MCF 10A (cell line): ENCODE results near the gene PPIG. TPM values are rescaled to one million over a fixed set of nuclear protein-coding genes. Genes with fewer than 3 reads are reported as not detected.

Source experiments
- BruUV-seq: library from RNA; stranded (reverse); fragments of 400-500 nt; replicated peaks from 2 replicates; lab custom pipeline; 2021; lab: Mats Ljungman, UMichigan
- CTCF ChIA-PET: fragments of 300-600 bp; sonication (Branson Sonifier 250); formaldehyde crosslinking; extraction: SDS; loops from one replicate; lab custom pipeline; 2021; ENCODE audit warnings: antibody characterized with exemption, inconsistent platforms; lab: Yijun Ruan, JAX
- POLR2A ChIA-PET: fragments of 300-600, 350-650 bp; sonication (Branson Sonifier 250); formaldehyde crosslinking; extraction: SDS; loops from one replicate; lab custom pipeline; 2020; ENCODE audit warnings: antibody characterized with exemption, inconsistent platforms; lab: Yijun Ruan, JAX
- DNase-seq: peaks from one replicate; pipeline ENCODE4 v3.0.0-alpha.2; 2018; ENCODE audit not compliant: unreplicated experiment
- H3K27ac Mint-ChIP-seq: one replicate; pipeline ENCODE4 v1.8.0; 2022; ENCODE audit warnings: mild to moderate bottlenecking, low read depth, mixed read lengths; ENCODE audit not compliant: unreplicated experiment
- H3K27me3 Mint-ChIP-seq: one replicate; pipeline ENCODE4 v1.8.0; 2022; ENCODE audit warnings: mixed read lengths; ENCODE audit not compliant: insufficient read depth, unreplicated experiment
- H3K36me3 Mint-ChIP-seq: one replicate; pipeline ENCODE4 v1.8.0; 2022; ENCODE audit warnings: mild to moderate bottlenecking, moderate library complexity, mixed read lengths; ENCODE audit not compliant: insufficient read depth, unreplicated experiment
- H3K4me1 Mint-ChIP-seq: one replicate; pipeline ENCODE4 v1.8.0; 2022; ENCODE audit warnings: mixed read lengths; ENCODE audit not compliant: insufficient read depth, unreplicated experiment
- H3K4me3 Mint-ChIP-seq: one replicate; pipeline ENCODE4 v1.8.0; 2022; ENCODE audit warnings: mild to moderate bottlenecking, moderate library complexity, mixed read lengths; ENCODE audit not compliant: unreplicated experiment
- H3K9me3 Mint-ChIP-seq: one replicate; pipeline ENCODE4 v1.8.0; 2022; ENCODE audit warnings: mixed read lengths; ENCODE audit not compliant: unreplicated experiment
- CTCF ChIP-seq: fragments of 200-600 bp; IDR thresholded peaks from one replicate; pipeline ENCODE4 v1.8.0; 2022; ENCODE audit warnings: antibody characterized with exemption, mild to moderate bottlenecking; ENCODE audit not compliant: unreplicated experiment
- intact Hi-C: fragments of 100-400 bp; cut with micrococcal nuclease; formaldehyde crosslinking; loops from 2 replicates; pipeline ENCODE4 v1.14.1; 2022
- total RNA-seq: library from RNA; stranded (reverse); gene quantifications from 2 replicates; pipeline ENCODE4 v1.2.3, GENCODE V29; 2022

Gene PPIG
- total RNA-seq, 1 experiment from 2014 or later: 64.7 TPM

- no peaks in the 10 kb centered on the region for H3K27me3 Mint-ChIP-seq
- ChIA-PET POLR2A (no interaction called here), CTCF (no interaction called here)
- H3K36me3 Mint-ChIP-seq: no peaks in the 10 kb centered on the region
- TF ChIP-seq CTCF: no peak
- H3K27ac Mint-ChIP-seq: no peak overlapping the region
- DNase-seq: no peak
- H3K4me1 Mint-ChIP-seq: no peaks in the 10 kb centered on the region
- no peaks in the 10 kb centered on the region for H3K9me3 Mint-ChIP-seq
- BruUV-seq: no TSS peak
- intact Hi-C loops: no loop called here
- H3K4me3 Mint-ChIP-seq: no peak overlapping the region
Observed at GRCh38 chr2:169673921-169674320, 89.8 kb downstream of the PPIG start.

- TF ChIP-seq CTCF: no peak
- intact Hi-C loops: no loop called here
Observed at GRCh38 chr2:169676357-169676756, 92.2 kb downstream of the PPIG start.

GRCh38 chr2:169676850-169677249 is 92.7 kb downstream of the PPIG start:
- Mint-ChIP-seq H3K4me3 (no peak overlapping the region), H3K9me3 (peaks cover 8% of the 10 kb centered on the region), H3K36me3 (no peaks in the 10 kb centered on the region), H3K27ac (no peak overlapping the region), H3K4me1 (no peaks in the 10 kb centered on the region), H3K27me3 (no peaks in the 10 kb centered on the region)
- BruUV-seq: no TSS peak
- no peak for TF ChIP-seq CTCF
- ChIA-PET CTCF (no interaction called here), POLR2A (interaction anchor here (1.0 kb wide), 2 partner anchors 9 to 17 kb away, joined by 3 to 4 read pairs; partner anchors contain the start of genes CFAP210 and PHOSPHO2)
- intact Hi-C loops: no loop called here
- DNase-seq: no peak

More at GRCh38 chr2:169676357-169676756, 92.2 kb downstream of the PPIG start:
- ChIA-PET CTCF (no interaction called here), POLR2A (interaction anchor here (1.0 kb wide), 1 partner anchor 18 kb away, joined by 3 read pairs; the partner anchor contains the start of genes CFAP210 and PHOSPHO2)
- H3K4me3 Mint-ChIP-seq: no peak overlapping the region
- peaks cover 8% of the 10 kb centered on the region for H3K9me3 Mint-ChIP-seq
- DNase-seq: no peak
- no peak overlapping the region for H3K27ac Mint-ChIP-seq
- no peaks in the 10 kb centered on the region for H3K36me3 Mint-ChIP-seq
- BruUV-seq: no TSS peak
- no peaks in the 10 kb centered on the region for H3K4me1 Mint-ChIP-seq
- no peaks in the 10 kb centered on the region for H3K27me3 Mint-ChIP-seq

- ChIA-PET POLR2A (interaction anchor here (0.8 to 1.2 kb wide), 2 partner anchors 12 to 20 kb away, joined by 3 to 4 read pairs; no protein-coding TSS in a partner anchor), CTCF (no interaction called here)
- no peak for DNase-seq
- Mint-ChIP-seq H3K9me3 (peaks cover 12% of the 10 kb centered on the region), H3K27ac (no peak overlapping the region), H3K4me3 (no peak overlapping the region), H3K4me1 (no peaks in the 10 kb centered on the region), H3K36me3 (no peaks in the 10 kb centered on the region), H3K27me3 (no peaks in the 10 kb centered on the region)
- no TSS peak for BruUV-seq
- no peak for TF ChIP-seq CTCF
- intact Hi-C loops: no loop called here
Observed at GRCh38 chr2:169683054-169683424, 98.9 kb downstream of the PPIG start.
